ENCODE measurements around the gene ADAR.

Gene ADAR

GRCh38 chr1:154616659-154617345 is 8.8 kb upstream of the ADAR start:
- H3K4me3 ChIP-seq (ENCODE audit: insufficient read depth, low read depth, low read length) = no peak overlapping the region
- H3K9me3 ChIP-seq (ENCODE audit: control insufficient read depth, low read length) = no peaks in the 10 kb centered on the region
- H3K36me3 ChIP-seq (ENCODE audit: control insufficient read depth, insufficient read depth, low read length) = no peaks in the 10 kb centered on the region
- no peak overlapping the region for H3K27ac ChIP-seq (ENCODE audit: insufficient read depth, low read depth, low read length, poor library complexity, severe bottlenecking)
- no peaks in the 10 kb centered on the region for H3K4me1 ChIP-seq (ENCODE audit: control insufficient read depth, insufficient read depth, low read length)
- WGBS, 2 experiments = 95 to 97% methylated on average over 5 of the region's 5 CpGs
- H3K27me3 ChIP-seq (ENCODE audit: control insufficient read depth, insufficient read depth, low read length, poor library complexity, severe bottlenecking) = no peaks in the 10 kb centered on the region

DNA sequence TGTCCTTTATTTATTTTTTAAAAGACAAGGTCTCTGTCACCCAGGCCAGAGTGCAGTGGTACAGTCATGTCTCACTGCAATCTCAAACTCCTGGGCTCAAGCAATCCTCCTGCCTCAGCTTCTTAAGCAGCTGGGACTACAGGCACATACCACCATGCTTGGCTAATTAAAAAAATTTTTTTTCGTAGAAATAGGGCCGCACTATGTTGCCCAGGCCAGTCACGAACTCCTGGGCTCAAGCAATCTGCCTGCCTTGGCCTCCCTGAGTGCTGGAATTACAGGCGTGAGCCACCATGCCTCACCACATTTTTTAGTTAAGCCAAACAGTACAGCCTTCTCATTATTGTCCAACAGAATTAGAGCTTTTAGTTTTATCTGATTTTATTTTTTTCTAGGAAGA is 7.4 kb upstream of the ADAR start:
- no peaks in the 10 kb centered on the region for H3K27me3 ChIP-seq (ENCODE audit: control insufficient read depth, insufficient read depth, low read length, poor library complexity, severe bottlenecking)
- peaks cover 10% of the 10 kb centered on the region for H3K4me1 ChIP-seq (ENCODE audit: control insufficient read depth, insufficient read depth, low read length)
- H3K9me3 ChIP-seq (ENCODE audit: control insufficient read depth, low read length) = no peaks in the 10 kb centered on the region
- H3K27ac ChIP-seq (ENCODE audit: insufficient read depth, low read depth, low read length, poor library complexity, severe bottlenecking) = no peak overlapping the region
- WGBS, 2 experiments = 89 to 90% methylated on average over 4 of the region's 4 CpGs
- H3K4me3 ChIP-seq (ENCODE audit: insufficient read depth, low read depth, low read length) = no peak overlapping the region
- no peaks in the 10 kb centered on the region for H3K36me3 ChIP-seq (ENCODE audit: control insufficient read depth, insufficient read depth, low read length)

DNA sequence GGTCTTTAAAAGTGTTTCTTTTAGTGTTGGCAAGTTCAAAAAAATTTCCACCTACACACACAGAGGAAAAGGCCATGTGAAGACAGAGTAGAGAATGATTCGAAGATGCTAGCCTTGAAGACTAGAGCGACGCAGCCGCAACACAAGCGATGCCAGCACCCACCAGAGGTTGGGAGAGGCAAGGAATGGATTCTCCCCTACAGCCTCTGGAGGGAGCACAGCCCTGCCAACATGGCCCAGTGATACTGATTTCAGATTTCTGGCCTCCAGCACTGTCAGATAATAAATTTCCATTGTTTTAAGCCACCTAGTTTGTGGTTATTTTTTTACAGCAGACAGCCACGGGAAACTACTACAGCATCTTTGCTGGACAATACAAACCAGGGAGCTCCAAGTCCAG is 6.9 kb upstream of the ADAR start:
- Histone ChIP-seq H3K27ac (ENCODE audit: insufficient read depth, low read depth, low read length, poor library complexity, severe bottlenecking) (no peak overlapping the region), H3K36me3 (ENCODE audit: control insufficient read depth, insufficient read depth, low read length) (no peaks in the 10 kb centered on the region), H3K4me3 (ENCODE audit: insufficient read depth, low read depth, low read length) (no peak overlapping the region), H3K4me1 (ENCODE audit: control insufficient read depth, insufficient read depth, low read length) (peaks cover 10% of the 10 kb centered on the region), H3K9me3 (ENCODE audit: control insufficient read depth, low read length) (no peaks in the 10 kb centered on the region), H3K27me3 (ENCODE audit: control insufficient read depth, insufficient read depth, low read length, poor library complexity, severe bottlenecking) (no peaks in the 10 kb centered on the region)
- WGBS, 2 experiments = 80 to 83% methylated on average over 6 of the region's 6 CpGs

- Histone ChIP-seq H3K4me3 (ENCODE audit: insufficient read depth, low read depth, low read length) (no peak overlapping the region), H3K27ac (ENCODE audit: insufficient read depth, low read depth, low read length, poor library complexity, severe bottlenecking) (no peak overlapping the region), H3K4me1 (ENCODE audit: control insufficient read depth, insufficient read depth, low read length) (peaks cover 10% of the 10 kb centered on the region), H3K36me3 (ENCODE audit: control insufficient read depth, insufficient read depth, low read length) (no peaks in the 10 kb centered on the region), H3K9me3 (ENCODE audit: control insufficient read depth, low read length) (no peaks in the 10 kb centered on the region), H3K27me3 (ENCODE audit: control insufficient read depth, insufficient read depth, low read length, poor library complexity, severe bottlenecking) (no peaks in the 10 kb centered on the region)
- 95 to 98% methylated on average over 4 of the region's 4 CpGs for WGBS, 2 experiments
These were observed 6.3 kb upstream of the ADAR start for GRCh38 chr1:154614247-154614646.

DNA sequence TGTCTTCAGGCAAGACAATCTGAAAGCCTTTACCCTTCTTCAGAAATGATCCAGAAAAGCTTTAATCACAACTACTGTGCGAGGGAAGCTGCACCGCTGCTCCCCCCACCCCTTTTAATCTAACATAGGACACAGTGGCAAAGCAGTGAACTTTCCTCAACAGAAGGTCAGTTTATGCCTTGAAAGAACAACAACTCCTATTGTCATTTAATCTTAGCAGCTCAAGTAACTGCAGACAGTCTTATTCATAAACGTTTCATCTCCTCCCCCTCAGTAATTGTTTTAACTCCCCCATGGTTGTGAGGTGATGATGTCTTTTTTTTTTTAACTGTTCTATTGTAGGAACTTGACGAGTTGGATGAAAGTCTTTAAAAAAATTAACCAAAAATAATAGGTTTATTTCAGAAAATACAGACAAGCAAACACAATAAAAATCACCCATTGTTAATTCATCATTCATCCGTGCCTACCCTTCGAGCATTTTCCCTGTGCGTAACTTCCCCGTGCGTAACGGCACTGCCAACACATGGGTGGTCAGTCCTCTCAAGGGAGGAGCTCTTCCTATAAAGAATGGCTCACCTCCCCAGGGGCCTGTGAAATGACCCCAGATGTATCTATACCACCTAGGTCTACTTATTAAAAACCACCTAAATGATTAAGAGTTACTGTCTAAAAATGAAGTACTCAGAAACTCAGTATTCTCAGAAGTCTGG is 3.3 kb upstream of the ADAR start:
- no peak overlapping the region for H3K27ac ChIP-seq (ENCODE audit: insufficient read depth, low read depth, low read length, poor library complexity, severe bottlenecking)
- H3K4me3 ChIP-seq (ENCODE audit: insufficient read depth, low read depth, low read length) = no peak overlapping the region

GRCh38 chr1:154609398-154610380 is 1.7 kb upstream of the ADAR start:
- Histone ChIP-seq H3K4me3 (ENCODE audit: insufficient read depth, low read depth, low read length) (no peak overlapping the region), H3K36me3 (ENCODE audit: control insufficient read depth, insufficient read depth, low read length) (no peaks in the 10 kb centered on the region), H3K27ac (ENCODE audit: insufficient read depth, low read depth, low read length, poor library complexity, severe bottlenecking) (peak overlapping the region; percentile 79), H3K4me1 (ENCODE audit: control insufficient read depth, insufficient read depth, low read length) (peaks cover 21% of the 10 kb centered on the region), H3K27me3 (ENCODE audit: control insufficient read depth, insufficient read depth, low read length, poor library complexity, severe bottlenecking) (no peaks in the 10 kb centered on the region), H3K9me3 (ENCODE audit: control insufficient read depth, low read length) (no peaks in the 10 kb centered on the region)
- WGBS, 2 experiments = 28 to 30% methylated on average over 12 of the region's 12 CpGs

More for the DNA sequence above, 3.3 kb upstream of the ADAR start:
- Histone ChIP-seq H3K4me1 (ENCODE audit: control insufficient read depth, insufficient read depth, low read length) (peaks cover 20% of the 10 kb centered on the region), H3K9me3 (ENCODE audit: control insufficient read depth, low read length) (no peaks in the 10 kb centered on the region), H3K27me3 (ENCODE audit: control insufficient read depth, insufficient read depth, low read length, poor library complexity, severe bottlenecking) (no peaks in the 10 kb centered on the region), H3K36me3 (ENCODE audit: control insufficient read depth, insufficient read depth, low read length) (no peaks in the 10 kb centered on the region)
- 14 to 15% methylated on average over 8 to 9 of the region's 10 CpGs for WGBS, 2 experiments

GRCh38 chr1:154608397-154609270 is 648 bp upstream of the ADAR start:
- 1 to 2% methylated on average over 25 to 29 of the region's 37 CpGs for WGBS, 2 experiments
- Histone ChIP-seq H3K27ac (ENCODE audit: insufficient read depth, low read depth, low read length, poor library complexity, severe bottlenecking) (peak overlapping the region; percentile 79), H3K9me3 (ENCODE audit: control insufficient read depth, low read length) (no peaks in the 10 kb centered on the region), H3K36me3 (ENCODE audit: control insufficient read depth, insufficient read depth, low read length) (no peaks in the 10 kb centered on the region), H3K4me1 (ENCODE audit: control insufficient read depth, insufficient read depth, low read length) (peaks cover 21% of the 10 kb centered on the region), H3K27me3 (ENCODE audit: control insufficient read depth, insufficient read depth, low read length, poor library complexity, severe bottlenecking) (no peaks in the 10 kb centered on the region), H3K4me3 (ENCODE audit: insufficient read depth, low read depth, low read length) (peak overlapping the region; percentile 86)

- H3K27ac ChIP-seq (ENCODE audit: insufficient read depth, low read depth, low read length, poor library complexity, severe bottlenecking) = peak overlapping the region; percentile 79
- 15 to 18% methylated on average over 8 to 11 of the region's 11 CpGs for WGBS, 2 experiments
- peak overlapping the region; percentile 86 for H3K4me3 ChIP-seq (ENCODE audit: insufficient read depth, low read depth, low read length)
These were observed 829 bp downstream of the ADAR start for GRCh38 chr1:154607106-154607608.

DNA sequence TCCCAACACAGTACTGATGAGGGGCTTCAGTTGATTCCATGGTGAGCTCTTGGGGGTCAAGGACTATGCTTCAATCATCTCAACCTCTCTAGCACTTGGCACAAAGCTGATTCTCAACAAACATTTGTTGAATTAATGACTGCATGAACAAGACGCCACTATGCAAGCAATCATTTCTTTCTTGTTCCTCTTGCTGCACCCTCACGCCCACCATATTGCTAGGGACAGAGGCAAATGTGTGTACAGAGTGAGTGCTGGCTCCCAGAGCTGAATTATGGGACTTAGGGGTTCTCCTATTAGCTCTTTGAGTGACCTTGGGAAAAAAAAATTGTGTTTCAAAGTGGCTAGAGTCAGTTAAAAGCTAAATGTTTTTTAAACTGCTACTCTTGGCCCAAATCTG is 2.5 kb downstream of the ADAR start:
- no peaks in the 10 kb centered on the region for H3K27me3 ChIP-seq (ENCODE audit: control insufficient read depth, insufficient read depth, low read length, poor library complexity, severe bottlenecking)
- H3K4me3 ChIP-seq (ENCODE audit: insufficient read depth, low read depth, low read length) = no peak overlapping the region
- H3K36me3 ChIP-seq (ENCODE audit: control insufficient read depth, insufficient read depth, low read length) = peaks cover 15% of the 10 kb centered on the region
- H3K4me1 ChIP-seq (ENCODE audit: control insufficient read depth, insufficient read depth, low read length) = peaks cover 11% of the 10 kb centered on the region
- no peaks in the 10 kb centered on the region for H3K9me3 ChIP-seq (ENCODE audit: control insufficient read depth, low read length)
- H3K27ac ChIP-seq (ENCODE audit: insufficient read depth, low read depth, low read length, poor library complexity, severe bottlenecking) = no peak overlapping the region
- 96 to 100% methylated on average over 2 of the region's 2 CpGs for WGBS, 2 experiments

More at GRCh38 chr1:154607106-154607608, 829 bp downstream of the ADAR start:
- Histone ChIP-seq H3K4me1 (ENCODE audit: control insufficient read depth, insufficient read depth, low read length) (peaks cover 21% of the 10 kb centered on the region), H3K36me3 (ENCODE audit: control insufficient read depth, insufficient read depth, low read length) (no peaks in the 10 kb centered on the region), H3K27me3 (ENCODE audit: control insufficient read depth, insufficient read depth, low read length, poor library complexity, severe bottlenecking) (no peaks in the 10 kb centered on the region), H3K9me3 (ENCODE audit: control insufficient read depth, low read length) (no peaks in the 10 kb centered on the region)
